T-helper 9 cell (primary cell): Measurements from ENCODE around the gene TESMIN.

Source experiments
- DNase-seq: peaks from one replicate; pipeline ENCODE4 v3.0.0-alpha.2; 2020
- total RNA-seq, 2 donors: gene quantifications; one replicate each; lab custom pipeline; 2026; lab: John Stamatoyannopoulos, UW

The TESMIN gene, protein sequence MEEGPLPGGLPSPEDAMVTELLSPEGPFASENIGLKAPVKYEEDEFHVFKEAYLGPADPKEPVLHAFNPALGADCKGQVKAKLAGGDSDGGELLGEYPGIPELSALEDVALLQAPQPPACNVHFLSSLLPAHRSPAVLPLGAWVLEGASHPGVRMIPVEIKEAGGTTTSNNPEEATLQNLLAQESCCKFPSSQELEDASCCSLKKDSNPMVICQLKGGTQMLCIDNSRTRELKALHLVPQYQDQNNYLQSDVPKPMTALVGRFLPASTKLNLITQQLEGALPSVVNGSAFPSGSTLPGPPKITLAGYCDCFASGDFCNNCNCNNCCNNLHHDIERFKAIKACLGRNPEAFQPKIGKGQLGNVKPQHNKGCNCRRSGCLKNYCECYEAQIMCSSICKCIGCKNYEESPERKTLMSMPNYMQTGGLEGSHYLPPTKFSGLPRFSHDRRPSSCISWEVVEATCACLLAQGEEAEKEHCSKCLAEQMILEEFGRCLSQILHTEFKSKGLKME
- total RNA-seq: 2.4 to 3.6 reads per million in 2 donors

DNA sequence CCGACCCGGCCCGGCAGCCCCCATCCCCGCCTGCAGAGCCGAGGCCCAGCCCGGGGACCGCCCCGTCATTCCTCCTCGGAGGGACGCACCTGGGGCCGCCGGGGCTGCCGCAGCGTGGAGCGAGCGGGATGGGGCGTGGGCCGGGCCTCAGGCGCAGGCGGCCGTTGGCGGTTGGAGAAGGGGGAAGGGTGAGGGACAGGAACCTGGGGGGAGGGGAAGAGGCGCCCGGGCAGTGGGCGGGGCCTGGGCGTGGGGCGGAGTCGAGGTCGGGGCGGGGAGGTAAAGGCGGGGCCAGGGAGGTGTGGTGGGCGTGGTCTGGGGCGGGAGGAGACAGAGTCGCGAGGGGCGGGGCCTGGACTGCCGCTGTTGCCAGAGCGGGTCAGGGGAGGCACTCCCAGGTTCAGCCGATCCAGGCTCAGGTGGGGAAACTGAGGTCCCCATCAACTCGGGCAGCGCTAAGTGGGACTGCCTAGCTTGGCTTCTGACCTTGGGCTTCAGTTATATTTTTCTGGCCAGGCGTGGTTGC lies at the start of gene TESMIN:
TSS of gene TESMIN (minus strand) at position 190 of the 526 bp plus-strand sequence. CDS start 860 bp downstream, outside the sequence.
- DNase-seq: peak; percentile 98

DNA sequence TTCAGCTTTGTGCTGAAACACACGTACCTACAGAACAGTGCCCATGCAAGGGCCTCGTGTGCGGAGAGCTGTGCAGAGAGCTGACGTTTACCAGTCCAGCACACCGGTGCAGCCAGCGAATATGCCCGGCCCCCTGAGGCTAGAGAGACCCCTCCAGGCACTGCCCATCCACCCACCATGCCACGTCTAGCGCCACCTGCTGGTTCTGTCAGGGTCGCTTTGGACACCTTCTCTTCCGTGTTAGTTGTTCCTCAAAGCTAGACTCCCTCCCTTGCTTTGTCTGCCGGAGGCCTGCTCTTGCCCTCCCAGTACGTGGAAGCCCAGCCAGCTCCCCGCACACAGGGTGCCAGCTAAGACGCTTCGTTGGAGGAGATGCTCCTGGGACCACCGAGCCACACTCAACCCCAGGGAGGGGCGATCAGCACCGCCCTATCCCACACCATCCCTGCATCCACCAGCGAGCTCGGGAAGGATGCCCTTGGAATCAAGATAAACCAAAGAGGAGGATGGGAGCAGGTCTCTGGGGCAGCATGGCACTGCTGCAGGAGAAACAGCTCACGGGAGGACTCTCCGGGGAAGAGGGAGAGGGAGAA lies 47.0 kb upstream of the TESMIN start:
- peak; percentile 44 for DNase-seq

DNA sequence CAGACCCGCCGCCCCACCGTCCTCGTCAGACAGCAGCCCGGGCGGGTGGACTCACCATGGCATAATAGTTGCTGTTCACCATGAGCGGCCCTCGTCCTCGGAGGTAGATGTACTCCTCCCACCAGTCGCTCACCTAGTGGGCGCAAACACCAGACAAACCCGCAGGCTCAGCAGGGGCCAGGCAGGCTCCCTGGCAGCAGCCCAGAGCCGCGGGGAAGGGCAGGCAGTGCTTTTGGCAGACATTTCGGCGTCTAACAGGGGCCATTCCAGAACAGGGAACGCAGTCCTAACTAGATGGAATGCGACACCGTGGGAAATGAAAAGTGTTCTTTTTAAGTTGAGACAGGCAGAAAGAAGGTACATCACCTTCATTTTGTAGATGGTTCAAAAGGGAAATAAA lies 45.5 kb upstream of the TESMIN start:
- no peak for DNase-seq

DNA sequence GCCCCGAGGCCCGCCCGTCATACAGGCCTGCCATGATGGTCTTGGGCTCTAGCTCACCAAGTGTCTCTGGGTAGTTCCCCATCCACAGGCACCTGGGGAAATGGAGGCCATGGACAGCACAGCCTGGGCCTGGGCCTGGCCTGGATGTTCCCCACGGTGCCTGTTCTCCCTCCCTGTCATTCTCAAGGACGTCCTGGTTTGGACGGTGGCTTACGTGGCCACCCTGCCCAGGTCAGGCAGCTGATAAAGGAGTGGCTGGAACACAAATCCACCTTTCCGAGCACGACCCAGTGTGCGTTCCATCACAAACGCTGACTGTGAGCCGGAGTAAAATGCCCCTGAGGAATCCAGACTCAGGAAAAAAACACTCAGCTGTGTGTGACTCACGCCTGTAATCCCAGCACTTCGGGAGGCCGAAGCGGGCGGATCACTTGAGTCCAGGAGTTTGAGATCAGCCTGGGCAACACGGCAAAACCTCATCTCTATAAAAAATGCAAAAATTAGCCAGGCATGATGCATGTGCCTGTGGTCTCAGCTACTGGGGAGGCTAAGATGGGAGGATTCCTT lies 41.2 kb upstream of the TESMIN start:
- no peak for DNase-seq

DNA sequence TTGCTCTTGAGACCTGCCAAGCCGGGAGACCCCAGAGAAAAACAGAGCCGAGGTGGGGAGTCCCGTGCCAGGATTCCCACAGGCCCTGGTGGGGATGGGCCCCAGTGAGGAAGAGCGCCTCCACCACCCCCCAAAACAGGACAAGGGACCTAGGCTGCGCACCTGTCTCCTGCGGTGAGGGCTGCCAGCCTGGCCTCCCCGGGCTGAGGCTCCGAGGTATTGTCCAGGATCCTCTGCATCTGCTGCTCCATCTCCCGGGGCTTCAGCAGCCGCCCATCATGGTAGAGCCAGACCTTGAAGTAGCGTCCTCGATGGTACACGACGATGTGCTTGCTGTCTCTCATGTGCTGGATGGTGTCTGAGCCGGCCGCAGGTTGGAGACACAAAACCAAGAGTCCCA lies 33.3 kb upstream of the TESMIN start:
- no peak for DNase-seq

DNA sequence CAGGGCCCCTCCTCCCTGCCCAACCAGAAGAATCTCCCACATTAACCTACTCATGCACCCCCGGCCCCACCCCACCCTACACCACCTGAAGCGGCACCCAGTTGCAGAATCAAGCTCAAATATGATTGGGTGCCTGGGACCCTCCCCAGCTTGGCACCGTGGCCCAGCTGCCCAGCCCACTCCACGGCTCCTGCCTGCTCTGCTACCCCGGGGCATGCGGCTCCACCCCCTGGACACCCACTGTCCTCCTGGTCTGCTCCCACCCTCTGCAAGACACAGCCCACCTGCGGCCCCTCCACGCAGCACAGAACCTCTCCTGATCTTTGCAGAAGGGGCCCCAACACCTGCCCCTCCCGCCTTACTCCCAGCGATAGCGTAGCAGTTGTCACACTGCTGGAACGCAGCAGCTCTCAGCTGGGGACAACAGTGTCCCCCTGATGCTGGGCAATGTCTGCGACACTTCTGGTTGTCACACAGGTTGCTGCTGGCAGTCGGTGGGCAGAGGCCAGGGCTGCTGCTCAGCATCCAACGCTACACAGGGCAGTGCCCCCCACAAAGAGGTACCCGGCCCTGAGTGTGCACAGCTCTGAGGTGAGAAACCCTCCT lies 32.0 kb upstream of the TESMIN start:
- no peak for DNase-seq

DNA sequence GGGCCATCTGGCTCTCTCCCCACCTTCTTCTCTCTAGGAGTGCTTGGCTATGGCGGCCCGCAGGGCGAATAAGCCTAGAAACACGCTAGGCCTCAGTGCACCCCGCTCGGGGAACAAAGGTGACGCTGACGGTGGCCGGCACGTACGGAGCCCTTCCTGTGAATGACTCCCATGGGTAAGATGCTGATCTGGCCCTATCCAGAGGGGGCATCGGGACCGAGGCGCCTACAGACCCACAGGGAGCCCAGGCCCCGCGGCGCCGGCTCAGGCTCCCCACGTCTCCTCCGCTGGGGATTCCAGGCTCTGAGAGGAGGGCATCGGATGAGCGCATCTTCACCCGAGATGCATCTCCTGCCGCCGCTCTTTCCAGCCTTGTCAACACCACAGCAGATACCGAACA lies 31.4 kb upstream of the TESMIN start:
- DNase-seq: no peak

DNA sequence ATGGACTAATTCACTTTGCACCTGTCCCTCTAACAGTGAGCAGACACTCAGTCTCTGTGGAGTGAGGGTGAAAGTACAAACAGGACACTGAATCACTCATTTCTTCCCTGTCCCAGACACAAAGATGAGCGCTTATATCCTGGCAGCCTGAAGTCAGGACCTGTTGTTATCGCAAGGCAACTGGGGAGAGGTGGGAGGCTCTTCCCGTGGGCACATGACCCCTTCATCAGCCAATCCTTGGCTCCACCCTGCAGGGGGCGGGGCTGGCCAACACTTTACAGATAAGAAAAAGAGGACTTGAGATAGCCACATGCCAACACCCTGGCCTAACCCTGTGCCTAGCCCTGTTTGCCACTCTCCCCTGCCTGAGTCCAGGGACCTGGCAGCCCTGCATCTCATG lies 29.5 kb upstream of the TESMIN start:
- DNase-seq: no peak

DNA sequence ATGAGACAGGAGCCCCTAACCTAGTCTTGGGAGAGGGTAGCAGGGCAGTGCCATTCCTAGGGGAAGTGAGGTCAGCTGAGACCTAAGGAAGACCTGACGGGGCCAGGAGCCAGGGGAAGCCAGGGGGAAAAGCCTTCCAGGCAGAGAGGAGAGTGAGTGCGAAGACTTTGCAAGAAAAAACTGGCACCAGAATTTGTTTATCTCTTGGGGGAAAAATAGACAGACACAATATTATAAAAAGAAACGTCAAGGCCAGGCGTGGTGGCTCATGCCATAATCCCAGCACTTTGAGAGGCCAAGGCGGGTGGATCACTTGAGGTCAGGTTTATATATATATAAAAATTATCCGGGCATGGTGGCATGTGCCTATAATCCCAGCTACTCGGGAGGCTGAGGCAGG lies 26.9 kb upstream of the TESMIN start:
- DNase-seq: no peak

DNA sequence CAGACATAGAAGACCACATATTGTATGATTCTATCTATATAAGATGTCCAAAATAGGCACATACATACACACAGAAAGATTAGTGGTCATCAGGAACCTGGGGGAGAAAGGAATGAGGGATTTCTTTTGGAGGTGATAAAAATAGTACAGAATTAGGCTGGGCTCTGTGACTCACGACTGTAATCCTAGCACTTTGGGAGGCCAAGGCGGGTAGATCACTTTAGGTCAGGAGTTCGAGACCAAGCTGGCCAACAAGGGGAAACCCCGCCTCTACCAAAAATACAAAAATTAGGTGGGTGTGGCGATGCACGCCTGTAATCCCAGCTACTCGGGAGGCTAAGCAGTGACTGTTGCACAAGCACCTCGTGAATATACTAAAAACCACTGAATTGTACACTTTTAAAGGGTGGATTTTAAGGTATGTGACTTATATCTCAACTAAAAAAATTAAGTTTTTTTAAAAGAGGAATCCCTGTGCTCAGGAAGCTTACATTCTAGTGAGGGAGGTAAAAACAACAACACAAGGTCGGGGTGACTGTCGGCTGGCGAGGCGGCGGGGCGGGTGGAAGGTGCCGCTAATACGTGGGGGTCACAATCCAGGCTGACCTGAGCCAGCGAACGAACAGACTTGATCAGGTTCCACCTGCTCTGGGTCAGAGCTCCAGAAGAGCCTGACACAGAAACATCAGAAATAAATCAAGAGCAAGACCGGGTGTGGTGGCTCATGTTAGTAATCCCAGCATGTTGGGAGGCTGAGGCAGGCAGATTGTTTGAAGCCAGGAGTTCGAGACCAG lies 25.3 kb upstream of the TESMIN start:
- no peak for DNase-seq

DNA sequence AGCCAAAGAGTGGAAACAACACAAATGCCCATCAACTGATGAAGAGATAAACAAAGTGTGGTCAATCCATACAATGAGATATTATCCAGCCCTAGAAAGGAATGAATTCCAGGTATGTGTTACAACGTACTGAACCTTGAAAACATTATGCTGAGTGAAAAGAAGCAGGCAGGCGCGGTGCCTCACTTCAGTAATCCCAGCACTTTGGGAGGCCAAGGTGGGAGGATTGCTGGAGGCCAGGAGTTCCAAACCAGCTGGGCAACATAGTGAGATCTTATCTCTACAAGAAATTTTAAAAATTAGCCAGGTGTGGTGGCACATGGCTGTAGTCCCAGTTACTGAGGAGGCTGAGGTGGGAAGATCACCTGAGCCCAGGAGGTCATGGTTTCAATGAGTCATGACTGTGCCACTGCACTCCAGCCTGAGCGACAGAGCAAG lies 24.6 kb upstream of the TESMIN start:
- DNase-seq: no peak

DNA sequence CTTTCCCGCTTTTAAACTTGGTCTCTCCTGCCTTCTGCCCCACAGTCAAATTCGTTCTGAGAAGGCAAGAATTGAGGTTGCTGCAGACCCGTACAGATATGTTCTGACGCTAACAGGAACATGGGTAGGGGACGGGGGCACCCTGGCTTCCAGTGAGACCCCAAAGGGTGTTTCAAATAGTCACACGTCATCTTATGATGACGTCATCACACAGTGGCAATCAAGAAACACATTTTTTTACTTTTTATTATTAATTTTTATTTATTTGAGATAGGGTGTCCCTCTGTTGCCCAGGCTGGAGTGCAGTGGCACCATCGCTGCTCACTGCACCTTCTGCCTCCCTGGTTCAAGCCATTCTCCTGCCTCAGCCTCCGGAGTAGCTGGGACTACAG lies 22.9 kb upstream of the TESMIN start:
- no peak for DNase-seq

DNA sequence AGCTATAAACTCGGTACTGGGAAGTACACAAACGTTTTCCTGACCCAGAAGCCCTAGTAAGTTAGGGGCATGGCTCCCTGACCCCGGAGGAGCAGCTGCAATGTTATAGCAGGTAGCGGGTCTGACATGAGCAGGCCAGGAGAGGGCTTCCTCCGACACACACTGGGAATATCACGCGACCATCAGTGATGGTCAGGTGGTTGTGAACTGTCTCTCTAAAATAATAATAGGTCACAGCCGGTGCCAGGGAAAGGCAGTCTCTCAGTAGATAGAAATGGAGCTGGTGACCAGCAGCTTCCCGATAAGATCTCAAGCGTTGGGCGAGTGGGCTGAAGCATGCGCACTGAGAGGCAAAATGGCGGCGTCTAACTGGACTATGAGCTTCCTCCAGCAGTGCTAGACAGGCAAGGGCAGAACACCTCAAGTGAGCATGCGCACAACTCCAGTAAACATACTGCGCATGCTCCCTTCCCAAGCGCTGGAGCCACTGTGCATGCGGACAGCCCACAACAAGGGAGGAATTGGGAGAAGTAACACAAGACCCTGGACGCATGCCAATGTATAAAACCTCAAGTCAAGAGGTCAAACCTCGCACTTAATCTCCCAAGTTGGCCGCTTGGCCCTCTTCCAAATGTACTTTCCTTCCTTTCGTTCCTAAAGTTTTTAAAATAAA lies 22.3 kb upstream of the TESMIN start:
- DNase-seq: no peak

DNA sequence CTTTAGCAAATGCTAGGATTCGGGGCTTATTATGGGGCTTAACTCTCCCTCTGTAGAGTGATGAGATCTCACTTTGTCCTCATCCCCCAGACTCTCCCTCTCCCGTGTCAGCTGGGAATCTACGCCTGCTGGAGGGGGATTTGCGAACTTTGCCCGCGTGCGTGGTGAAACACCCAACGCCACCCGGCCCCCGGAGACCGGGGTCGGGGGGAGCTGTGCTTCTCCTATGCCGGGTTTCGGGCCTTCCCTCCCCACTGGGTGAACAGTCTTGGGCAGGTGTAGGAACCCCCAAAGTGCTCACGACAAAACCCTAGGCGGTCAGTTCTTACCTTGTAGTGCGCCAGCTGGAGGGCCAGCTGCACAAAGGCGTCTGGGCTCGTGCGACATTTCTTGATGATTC lies 21.6 kb upstream of the TESMIN start:
- no peak for DNase-seq

DNA sequence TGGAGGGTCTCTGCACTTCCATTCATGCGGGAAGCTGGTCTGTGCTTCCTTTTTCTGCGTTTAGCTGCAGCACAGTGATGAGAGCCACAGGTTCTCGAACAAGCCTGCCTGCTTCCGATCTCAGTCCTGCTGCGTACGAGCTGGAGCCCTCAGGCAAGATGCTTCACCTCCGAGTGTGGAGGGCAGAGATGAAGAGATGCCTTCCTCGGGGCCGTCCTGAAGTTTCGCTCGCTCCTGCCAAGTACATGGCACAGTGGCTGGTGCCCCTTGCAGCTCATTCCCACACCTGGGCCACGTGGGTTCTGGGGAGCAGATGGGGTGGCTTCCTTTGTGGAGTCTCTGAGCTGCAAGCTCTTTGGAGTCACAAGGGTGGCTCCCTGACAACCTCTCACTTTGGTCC lies 19.5 kb upstream of the TESMIN start:
- DNase-seq: no peak

DNA sequence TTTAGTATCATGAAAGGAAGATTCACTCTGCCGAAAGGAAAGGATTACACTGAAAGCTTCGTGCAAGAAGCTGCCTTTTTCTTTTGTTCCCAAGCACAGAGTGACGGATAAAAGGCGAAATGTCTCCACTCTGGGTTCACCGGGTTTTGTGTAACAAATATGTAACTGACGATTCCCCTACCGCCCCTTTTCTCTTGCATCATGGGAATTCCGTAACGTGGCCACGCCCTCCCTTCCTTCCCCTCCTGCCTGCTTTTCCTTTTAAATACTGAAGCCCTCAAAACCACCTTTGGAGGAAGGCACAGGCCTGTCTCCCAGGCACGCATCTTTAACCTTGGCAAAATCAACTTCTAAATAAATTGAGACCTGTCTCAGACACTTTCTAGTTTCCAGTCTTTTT lies 16.4 kb upstream of the TESMIN start:
- DNase-seq: no peak

DNA sequence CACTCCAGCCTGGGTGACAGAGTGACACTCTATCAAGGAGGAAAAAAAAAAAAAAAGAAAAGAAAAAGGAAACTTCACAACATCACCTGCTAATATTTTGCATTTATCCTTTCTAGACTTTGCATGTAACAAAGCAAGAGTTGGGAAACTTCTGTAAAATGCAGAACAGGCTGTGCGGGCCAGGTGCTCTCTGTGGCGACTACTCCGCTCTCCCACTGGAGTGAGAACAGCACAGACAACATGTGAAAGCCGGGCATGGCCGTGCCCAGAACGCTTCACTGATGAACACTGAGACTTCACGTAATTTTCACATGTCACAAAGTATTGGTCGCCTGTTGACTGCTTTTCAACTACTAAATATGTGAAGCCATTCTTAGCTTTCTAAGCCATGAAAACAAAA lies 15.5 kb upstream of the TESMIN start:
- DNase-seq: no peak

DNA sequence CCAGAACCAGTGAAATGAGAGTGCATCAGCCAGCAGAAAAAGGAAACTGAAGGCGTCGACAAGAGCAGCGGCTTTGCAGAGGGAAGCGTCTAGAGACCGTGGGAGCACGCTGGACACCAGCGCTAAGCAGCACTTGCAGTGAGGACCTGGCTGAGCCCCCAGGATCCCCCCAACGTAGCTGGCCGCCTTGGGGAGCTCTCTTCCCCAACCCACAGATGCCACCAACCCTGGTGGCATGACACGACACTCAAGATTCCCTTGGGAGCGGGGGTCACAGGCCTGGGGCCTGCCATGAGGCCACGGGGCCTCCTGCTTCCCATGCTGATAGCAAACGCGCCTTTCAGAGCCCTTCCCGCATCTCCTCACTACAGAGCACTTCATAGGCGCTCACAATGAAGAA lies 13.4 kb upstream of the TESMIN start:
- DNase-seq: no peak

DNA sequence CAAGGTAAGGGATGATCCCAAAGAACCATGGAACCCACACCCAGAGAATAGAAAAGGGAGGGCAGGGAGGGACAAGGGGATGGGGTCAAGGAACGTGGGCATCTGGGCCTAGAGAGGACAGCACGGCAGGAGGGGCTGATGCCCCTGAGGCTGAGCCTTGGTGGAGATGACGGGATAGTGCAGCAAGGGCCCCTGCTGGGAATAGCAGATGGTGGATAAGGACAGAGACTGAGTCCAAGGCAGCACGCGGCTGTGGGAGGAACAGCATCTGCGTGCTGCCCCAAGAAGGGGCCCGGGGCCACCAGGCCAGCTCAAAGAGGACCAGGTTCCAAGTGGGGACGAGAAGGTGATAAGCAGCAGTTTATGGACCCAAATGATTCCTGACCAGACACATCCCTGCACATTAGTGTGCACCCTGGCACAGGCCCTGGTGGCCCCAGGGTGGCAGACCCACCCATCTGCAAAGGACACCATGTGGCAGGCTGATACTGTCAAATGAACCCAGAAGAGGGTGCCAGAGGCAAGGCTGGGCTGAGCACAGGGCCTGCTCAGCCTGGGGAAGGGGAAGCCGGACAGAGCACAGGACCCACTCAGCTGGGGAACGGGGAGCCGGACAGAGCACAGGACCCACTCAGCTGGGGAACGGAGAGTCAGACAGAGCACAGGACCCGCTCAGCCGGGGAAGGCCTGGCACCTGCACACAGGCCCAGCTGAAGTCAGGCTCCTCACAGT lies 12.8 kb upstream of the TESMIN start:
- no peak for DNase-seq

DNA sequence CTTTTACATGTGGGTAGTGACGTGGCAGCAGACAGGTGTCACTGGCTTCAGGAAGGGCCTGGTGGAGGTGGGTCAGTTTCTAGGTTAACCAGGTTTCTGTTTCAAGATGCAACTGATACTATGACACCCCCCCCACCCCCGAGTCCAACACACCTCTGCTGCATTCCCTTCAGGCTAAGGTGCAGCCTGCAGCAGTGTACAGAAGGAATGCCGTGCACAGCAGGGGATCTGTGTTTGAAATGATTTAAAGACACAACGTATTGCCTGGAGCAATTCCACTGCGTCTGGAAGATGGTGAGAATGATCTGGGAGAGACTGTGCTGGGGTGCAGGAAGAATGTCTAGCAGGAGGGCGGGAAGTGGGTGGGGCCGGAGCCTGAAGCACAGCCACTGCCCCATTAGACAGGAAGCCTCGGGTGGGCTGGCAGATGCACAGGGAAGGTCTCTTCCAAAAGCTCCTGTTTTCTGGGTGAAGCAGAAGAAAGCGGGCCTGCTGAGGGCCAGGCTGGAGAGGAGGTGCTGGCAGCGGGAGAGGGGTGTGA lies 11.9 kb upstream of the TESMIN start:
- no peak for DNase-seq

DNA sequence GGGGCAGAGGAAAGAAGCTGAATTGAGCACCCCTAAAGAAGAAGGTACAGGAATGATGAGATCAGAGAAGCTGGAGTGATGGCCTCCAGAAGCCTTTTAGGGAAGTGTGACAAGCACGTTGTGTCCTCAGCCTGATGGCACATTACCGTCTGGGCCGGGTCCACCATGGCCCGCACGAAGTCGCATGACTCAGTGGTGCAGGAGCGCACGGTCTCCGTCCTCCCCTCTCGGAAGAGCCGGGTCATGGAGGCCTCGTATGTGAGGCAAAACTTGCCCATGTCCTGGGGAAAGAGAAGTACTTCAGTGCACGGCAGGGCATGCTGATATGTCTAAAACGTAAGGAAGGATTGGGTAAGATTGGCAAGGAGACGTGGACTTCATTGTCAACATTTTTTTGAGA lies 11.2 kb upstream of the TESMIN start:
- DNase-seq: no peak
